HG02943 (cell line): ENCODE measurements around the gene LHPP.

Experiments used
- ATAC-seq: cut with Tn5 transposase; IDR thresholded peaks from one replicate; pipeline ENCODE4 v1.9.1; 2021; ENCODE audit warnings: mild to moderate bottlenecking, low read depth, moderate library complexity; ENCODE audit not compliant: unreplicated experiment

The LHPP gene

DNA sequence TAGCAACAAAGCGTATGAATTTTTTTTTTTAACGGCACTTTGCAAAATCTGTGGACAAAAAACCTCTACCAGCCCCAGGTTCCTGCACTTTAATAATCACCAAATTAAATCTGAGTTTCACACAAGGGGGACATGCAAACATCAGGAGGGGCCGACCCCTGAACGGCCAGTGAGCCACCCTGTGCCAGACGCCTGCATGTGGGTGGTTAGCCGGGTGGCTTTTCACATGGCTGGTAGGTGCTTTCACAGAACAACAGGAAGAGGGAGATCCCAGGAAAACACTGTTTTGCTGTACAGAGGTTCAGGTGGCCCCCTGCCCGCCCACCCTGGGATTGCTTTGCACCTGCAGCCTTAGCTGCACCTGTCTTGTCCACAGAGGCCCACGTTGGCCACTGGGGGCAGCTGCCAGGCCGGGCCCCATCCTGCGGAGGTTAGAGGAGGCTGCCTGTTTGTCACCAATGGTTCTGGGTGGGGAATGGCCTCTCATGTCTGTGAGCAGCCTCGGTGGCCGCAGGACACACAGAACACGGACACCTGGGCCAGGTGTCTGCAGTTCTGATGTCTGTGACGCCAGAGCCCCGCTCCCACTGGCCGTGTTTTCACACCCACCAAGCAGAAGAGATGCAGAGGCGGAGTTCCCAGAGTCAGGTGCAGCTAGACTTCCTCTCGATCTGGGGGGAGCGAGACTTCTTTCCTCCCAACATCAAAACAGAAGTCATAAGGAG is 174.8 kb downstream of the LHPP start:
- no peak for ATAC-seq

DNA sequence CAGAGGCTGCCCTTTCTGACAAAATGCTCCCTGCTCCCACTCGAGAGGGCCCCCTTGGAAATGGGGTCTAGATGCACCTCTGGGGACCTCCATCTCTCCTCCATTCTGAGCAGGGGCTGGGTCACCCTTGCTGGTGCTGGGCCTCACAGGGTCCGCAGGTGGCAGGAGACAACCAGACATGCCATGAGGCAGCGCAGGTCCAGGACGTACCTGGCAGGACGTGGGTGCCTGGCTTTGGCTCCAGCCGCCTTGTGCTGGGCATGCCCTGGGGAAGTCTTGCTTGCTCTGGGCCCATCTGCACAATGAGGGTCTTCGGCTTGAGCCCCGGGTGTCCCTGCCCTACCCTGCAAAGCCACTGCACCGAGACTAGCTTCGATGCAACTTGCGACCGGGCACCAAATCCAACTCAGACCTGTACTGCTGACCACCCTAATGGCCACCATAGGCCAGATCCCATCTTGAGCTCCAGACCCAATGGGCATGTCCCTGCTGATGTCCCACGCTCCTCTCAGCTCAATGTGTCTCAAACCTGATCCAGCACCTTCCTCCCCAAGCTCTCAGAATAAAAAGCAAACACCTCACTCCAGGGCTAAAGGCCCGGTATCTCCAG is 175.6 kb downstream of the LHPP start:
- no peak for ATAC-seq

DNA sequence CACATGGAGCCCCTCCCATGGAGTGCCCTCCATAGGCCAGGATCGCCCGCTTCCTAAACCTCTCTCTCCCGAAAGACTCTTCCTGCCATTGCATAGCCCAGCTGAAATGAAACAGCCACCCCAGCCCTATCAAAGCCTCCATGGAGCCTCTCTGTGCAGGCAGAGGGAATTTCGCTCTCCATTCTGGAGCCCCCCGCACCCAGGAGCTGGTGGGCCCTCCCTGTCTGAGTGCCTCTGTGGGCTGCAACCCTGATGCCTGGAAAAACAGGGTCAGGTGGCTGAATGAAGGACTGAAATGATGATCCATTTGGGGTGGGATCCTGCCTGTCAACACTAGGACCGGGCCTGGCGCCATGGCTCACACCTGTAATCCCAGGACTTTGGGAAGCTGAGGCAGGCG is 176.1 kb downstream of the LHPP start:
- no peak for ATAC-seq

DNA sequence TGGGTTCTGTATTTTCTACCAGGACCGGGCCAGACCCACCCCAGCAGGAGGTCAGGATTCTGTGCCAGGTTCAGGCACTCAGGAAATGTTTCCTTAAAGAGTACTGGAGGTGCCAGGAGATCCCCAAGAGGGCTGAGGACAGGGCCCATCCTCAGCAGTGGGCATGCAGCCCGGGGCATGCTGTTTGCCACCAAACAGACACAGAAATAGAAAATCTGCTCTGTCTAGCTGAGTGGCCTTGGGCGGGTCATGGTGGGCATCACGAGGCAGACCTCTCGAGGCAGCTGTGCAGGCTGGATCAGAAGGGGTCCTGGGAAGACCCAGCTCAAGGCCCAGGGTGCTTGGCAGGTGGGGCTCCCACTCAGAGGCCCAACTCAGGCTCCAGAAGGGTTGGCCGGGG is 177.6 kb downstream of the LHPP start:
- ATAC-seq: no peak

DNA sequence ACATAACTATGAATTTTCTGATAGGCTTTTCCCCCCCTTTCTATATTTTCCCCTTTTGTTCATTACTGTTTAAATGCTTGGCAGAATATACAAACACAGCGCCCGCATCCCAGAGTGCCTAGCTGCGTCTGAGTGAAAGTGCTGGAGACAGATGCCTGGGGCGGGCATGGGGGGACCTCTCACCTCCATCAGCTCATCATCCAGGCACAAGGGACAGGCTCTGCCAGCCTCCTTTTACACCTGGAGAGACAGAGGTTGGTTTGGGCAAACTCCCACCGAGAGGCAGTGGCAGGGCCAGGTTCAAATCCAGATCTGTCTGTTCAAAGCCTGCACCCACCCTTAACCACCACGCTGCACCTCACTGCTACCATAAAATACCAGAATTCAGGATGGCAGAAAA is 178.0 kb downstream of the LHPP start:
- ATAC-seq: no peak

DNA sequence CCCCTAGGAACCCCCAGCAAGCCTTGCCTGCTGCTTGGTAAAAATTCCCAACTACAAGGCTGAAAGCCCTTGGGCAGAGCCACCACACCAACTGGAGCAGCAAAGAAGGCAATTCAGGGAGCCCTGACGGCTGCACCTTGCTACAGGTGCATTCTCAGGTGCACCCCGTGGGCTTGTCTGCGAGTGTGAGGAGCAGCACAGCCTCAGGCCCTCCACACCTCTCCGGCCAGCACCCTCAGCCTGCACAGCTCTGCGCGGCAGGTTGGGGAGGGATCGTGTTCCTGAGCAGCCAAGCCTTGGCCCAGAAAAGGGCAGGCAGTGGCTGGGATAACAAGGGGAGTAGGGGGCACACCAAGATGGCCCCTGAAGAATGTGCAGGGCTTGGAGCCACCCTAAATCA is 178.4 kb downstream of the LHPP start:
- no peak for ATAC-seq

DNA sequence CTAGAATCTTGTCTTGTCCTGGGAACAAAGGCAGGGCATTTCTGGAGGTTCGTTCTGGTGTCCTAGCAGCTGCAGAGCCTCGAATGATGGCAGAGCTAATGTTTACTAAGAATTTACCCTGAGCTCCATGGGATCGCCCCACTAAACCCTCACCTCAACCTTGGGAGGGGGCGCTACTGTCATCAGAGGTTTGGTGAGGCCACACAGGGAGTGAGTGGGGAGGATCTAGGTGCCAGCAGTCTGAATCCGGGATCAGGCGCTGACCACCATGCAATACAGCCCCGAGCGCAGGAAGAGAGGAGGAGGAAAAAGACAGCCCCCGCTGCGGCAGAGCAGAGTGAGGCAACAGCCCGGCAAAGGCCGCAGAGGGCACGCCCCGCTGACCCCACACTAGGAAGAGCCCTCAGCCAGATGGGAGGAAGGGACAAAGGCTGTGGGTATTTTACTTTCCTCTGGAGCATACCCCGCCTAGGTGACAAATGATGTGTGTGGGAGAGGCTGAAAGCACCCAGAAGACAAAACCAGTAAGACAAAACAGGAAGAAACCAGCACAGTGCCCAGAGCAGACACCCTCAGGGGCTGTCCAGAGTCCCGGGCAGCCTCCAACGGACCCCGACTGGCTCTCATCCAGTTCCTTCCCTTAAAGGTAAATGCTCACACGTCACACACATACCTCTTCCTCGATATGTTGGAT is 179.1 kb downstream of the LHPP start:
- no peak for ATAC-seq

DNA sequence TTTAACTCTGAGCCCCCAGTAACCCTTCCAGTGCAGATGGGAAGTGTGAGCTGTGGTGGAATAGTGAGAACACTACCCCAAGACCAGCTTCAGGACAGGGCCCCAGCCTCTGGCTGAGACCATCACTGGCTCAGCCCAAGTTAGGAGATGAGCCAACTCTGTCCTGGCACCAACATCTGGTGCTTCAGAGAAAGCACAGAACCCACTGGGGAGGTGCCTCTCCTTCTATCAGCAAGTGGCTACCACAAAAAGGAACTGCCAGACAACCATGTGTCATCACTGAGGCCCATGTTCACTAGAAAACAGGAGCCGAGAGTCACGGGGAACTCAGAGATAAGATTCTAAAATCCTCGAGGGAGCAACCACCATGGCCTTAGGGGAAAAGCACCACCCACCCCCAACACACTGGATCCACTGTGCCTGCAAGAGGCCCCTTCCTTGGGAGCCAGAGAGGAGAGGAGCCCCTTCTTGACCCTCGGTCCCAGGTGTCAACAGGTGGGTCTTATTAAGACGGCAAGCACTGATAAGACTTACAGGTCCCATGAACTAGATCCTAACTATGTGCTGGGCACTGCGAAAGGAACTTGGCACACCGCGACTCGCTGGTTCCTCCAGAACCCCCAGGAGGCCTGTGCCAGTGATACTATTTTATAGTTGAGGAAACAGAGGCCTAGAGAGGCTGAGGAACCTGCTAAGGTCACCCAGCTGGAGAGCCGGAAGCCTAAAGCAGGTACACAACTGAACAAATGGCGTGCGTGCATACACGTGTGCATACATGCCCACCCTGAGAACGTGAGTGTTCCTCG is 179.9 kb downstream of the LHPP start:
- ATAC-seq: no peak

DNA sequence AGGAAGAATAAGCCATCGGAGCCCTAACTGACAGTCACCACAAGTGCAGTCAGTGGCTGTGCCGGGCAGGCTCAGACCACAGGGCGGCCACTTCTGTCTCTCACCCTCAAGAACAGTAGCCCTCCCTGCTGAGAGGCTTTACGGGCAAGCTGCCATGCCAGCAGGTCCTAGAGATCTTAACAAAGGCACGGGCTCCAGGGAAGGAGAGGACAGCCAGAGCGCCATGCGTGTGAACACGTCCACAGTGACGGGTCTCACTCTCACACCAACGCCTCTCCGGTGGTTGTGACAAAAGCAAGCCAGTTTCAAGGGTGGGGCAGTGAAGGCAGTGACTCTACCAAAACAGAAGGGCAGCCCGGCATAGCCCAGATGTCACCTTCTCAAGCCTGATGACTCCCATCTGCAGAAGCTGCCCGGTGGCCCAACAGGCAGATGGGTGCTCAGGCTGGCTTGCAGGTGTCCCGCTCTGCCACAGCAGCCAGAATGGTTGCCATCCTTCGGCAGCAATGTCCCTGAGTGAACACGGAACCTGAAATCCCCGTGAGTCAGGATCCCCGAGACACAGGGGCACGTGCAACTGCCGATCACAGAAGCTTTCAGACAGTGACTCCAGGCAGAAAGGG is 180.6 kb downstream of the LHPP start:
- ATAC-seq: no peak

DNA sequence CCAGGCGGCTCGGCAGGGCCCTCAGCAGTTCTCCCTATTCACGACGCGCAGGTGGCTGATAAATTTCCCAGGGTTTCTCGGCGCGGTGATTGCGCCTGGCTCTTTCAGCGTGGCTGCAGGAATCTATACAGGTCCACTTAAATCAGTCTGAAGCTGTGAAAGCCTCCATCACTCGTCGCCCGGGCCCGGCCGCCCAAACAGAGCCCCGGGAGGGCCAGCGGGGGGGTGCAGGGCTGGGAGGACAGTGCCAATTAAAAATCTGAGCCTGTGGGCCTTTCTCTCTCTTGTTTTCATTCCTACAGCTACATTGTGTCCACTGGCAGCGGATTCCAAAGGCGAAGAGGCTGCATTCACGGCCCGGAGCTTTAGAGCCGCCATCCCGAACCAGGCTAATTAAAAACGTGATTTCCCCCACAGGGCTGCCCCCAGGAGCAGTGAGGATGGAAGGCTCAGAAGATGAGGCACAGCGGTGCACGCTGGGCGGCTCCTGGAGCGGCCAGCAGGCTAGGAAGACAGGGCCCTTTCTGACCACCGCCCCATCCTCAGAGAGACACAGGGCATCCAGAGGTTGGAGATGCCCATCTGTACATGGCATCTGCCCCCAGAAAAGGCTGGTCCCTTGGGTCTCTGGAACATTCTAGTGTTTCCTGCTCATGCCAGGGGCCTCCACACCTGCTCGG is 181.8 kb downstream of the LHPP start:
- ATAC-seq: no peak

DNA sequence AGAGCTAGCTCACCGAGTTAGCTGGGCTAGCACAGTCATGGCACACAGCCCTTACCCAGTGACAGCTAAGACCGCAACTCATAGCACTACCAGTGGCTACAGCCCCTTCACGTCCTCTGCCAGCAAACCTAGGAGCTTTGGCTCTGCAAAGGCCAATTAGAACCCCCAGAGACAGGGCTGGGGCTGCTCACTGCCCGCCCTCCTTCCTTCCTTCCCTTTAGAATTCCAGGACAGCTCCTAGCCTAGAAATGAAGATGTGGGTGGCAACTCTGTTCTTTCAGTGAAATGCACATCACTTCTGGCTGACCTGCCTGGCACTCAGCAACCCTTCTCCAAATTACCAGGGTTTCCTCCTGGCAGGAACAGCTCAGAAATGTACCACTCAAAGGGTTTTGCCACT is 182.6 kb downstream of the LHPP start:
- no peak for ATAC-seq

DNA sequence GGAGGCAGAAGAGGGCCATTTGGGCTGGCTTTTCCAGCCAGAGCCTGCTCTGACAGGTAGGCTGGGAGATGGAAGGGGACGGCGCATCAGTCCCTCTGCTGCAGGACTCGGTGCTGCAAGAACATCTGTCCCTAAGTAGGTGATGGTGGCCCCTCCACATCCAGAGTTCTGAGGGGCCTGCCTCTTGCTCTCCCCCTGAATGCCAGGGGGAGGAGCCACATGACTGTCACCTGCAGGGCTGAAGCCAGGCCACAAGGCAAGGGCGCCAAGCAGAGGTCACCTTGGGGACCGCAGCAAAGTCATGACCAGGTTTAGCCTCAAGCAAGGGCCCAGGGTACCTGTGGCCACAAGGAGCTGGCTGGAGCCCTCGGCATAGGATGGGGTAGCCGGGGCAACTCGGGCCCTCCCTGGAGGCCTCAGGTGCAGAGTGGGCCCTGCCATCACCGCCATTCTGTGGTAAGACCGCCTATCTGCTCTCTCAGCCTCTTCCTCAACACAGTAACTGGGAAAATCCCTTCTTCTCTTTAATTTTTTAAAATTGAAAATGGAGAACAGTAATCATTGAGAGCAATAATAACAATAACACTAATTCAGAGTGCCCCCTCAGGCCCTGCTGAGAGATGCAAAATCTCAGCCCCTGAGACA is 183.3 kb downstream of the LHPP start:
- ATAC-seq: no peak

DNA sequence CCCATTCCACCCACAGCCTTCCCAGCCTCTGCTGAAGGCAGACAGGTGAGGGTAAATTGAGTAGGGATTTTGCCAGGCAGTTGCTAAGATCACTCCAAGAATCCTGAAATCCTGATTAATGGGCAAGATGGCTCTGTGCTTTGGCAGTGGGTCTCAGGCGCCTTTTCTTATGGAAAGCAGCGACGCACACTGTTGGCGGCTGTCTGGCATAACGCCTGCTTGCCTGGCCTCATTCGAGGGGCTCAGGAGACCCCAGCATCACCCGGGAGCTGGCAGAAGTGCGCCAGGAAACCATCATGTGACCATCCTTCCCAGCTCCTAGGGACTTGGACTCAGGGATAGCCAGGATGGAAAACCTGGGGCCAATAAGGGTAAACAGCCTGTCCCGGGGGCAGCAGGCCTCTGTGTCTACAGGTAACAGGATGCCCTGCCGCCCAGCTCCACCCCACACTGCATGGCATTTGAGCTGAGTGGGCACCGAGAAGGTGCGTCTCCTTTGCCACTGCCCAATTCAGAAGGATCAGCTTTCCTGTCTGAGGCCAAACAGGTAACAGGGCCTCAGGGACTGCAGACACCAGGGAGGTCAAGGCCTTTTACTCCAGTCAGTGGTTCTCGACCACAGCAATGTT is 184.0 kb downstream of the LHPP start:
- no peak for ATAC-seq

DNA sequence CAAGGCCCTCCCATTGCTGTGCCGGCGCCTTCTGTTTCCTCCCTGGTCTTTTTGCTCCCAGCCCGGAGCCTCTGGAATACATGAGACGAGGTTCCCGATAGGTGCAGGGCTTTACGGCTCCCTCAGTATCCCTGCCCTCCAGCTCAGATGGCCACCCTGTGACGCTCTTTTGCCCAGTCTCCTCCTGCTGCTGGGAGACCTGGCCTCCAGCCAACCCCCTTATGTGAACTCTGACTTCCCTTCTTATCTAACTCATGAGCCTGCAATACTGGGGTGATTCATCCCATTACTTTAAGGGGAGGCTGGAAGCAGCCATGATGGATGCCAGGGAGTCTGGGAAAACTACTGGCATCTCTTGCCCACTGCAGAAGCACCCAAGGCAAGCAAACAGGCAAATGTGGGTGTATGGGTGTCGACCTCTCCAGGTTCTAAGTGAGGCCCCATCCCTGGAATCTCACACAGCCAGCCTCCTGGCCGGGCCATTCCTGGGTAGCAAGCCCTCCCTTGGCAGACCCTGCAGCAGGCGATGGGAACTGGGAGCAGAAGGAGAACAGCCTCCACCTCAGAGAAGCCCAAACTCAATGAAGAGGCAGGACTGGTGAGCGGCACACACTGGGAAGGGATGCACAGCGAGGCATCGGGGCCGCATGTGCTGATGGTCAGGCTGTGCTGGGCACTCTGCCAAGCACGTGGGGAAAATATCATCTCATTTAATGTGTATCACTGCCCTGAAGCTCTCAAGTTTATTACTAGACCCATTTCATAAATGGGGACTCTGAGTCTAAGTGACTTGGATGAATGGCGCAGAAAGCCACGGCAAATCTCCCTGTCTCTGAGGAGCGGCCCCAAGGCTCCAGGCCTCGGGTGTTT is 185.1 kb downstream of the LHPP start:
- no peak for ATAC-seq

DNA sequence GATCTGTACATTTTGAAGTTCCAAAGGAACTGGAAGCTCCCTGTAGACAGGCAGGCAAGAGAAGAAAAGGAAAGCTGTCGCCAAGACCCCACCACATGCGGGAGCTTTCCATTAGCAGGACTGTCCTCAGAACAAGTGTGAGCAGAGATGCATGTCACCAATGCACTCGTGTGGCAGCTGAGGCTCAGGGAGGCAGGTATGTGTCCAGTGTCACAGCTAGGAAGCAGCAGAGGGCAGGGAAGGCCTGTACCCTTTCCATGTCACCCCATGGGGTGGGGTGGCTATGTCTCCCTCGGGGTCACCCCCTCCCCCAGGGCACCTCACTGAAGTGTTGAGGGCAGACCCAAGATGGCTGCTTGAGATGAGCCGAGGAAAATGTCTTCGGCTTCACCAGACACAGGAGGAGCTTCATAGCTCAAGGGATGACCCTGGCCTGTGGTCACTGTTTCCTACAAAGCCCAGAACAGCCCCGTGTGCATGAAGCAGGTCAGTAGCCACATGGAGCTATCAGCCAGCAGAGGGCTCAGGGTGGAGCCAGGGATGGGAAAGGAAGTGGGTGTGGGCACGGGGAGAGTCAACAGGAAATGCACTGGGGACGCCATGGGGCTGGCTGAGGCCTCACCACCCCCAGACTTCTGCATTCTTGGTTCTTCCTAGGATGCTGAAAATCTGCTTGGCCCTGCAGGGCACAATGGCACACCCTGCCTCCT is 186.0 kb downstream of the LHPP start:
- no peak for ATAC-seq

DNA sequence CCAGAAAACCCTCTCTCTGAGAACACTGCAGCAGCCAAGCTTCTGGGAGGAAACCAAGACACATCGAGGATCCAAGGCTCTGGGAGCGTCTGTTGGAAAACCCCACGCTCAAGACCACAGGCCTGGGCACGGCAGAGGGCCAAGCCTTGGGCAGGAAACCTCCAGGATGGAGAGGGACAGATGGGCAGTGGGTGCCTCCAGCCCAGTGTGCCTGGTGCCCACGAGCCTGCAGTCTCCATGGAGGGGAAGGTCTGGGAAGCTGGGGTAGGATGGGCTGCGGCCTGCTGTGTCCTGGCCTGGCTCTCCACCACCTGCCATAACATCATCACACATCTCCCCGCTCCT is 186.5 kb downstream of the LHPP start:
- ATAC-seq: no peak

DNA sequence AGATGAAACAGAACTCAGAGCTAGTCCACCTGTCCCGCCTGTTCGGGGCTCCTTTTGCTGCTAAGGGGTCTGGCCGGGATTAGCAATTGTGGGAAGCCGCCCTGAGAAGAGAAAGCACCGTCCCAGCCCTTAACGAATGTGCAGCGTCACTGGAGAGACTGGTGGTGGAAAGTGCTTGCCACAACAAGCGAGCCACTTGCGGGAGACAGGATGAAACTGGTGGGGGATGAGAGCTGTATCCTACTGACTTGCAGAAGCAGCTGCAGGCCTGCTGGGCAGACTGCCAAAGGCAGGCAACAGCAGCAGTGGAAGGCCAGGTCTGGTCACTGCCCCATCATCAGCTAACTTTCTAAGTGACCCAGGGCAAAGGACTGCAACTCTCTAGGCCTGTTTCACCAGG is 187.1 kb downstream of the LHPP start:
- ATAC-seq: no peak

DNA sequence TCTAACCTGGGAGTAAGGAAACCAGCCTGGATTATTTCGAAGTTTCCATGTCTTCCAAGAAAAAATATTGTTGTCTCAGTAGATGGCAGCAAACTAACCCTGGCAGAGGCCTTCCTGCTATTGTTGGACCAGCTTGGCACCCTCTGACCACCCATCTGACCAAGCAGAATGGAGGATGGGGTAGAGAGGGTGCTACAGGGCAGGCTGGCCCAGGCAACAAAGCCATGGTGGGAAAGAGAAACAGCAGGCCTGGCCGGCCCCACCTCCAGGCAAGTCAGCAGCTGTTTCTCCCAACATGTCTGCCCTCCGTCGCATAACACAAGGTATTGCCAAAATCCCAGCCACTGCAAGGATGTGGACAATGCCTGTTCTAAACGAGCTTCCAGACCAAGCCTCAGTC is 187.6 kb downstream of the LHPP start:
- ATAC-seq: no peak
